ENCODE measurements around the gene PSMD2.
A peak's percentile ranks its signal among the peaks of the same experiment; 100 is the strongest.

PSMD2 gene

DNA sequence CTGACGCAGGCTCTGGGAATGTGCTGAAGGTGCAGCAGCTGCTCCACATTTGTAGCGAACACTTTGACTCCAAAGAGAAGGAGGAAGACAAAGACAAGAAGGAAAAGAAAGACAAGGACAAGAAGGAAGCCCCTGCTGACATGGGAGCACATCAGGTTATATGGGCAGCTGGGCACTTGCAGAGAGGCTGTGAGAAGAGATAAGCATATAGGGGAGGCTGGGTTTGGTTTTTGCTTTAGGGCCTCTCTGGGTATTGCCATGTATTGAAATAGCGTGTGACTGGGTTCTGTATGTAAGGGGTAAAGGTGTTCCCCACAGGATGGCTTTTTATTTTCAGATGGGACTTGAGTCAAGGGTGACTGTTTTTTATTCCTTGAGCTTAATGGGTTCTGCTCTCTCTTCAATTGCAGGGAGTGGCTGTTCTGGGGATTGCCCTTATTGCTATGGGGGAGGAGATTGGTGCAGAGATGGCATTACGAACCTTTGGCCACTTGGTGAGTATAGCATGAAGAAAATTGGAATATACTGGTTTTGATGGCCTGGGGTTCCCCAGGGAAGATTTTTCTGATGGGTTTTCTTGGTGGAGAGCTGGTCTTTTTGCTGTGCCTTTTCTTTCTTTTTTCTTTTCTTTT, 7.4 kb downstream of the PSMD2 start:
- Histone ChIP-seq H3K36me3 (ENCODE audit: control insufficient read depth, insufficient read depth, low read length) (peaks cover 81% of the 10 kb centered on the region), H3K4me1 (ENCODE audit: control insufficient read depth, insufficient read depth, low read length) (no peaks in the 10 kb centered on the region), H3K4me3 (ENCODE audit: low read depth, low read length) (no peak overlapping the region), H3K27ac (ENCODE audit: low read depth, low read length) (no peak overlapping the region), H3K9ac (ENCODE audit: low read depth, low read length) (no peak overlapping the region), H3K27me3 (ENCODE audit: control insufficient read depth, insufficient read depth, low read length) (no peaks in the 10 kb centered on the region), H3K9me3 (ENCODE audit: control insufficient read depth, insufficient read depth, low read length) (no peaks in the 10 kb centered on the region)

DNA sequence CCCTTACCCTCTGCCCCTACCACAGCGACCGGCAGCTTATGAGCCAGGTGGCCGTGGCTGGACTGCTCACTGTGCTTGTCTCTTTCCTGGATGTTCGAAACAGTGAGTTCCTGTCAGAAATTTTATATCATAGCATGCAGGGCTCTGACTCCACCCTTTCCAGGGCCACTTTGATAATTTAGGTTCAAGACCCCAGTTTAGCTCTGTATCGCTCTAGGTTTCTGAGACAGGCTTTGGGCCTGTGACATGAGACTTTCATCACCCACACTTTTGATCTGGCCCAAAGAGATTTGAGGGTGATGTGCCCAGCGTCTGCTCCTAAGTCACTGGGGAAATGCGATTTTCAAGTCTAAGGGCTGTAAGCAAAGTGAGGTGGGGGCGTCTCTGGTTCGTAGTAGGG, 8.9 kb downstream of the PSMD2 start:
- no peak overlapping the region for H3K27ac ChIP-seq (ENCODE audit: low read depth, low read length)
- H3K4me1 ChIP-seq (ENCODE audit: control insufficient read depth, insufficient read depth, low read length): no peaks in the 10 kb centered on the region
- H3K36me3 ChIP-seq (ENCODE audit: control insufficient read depth, insufficient read depth, low read length): peaks cover 66% of the 10 kb centered on the region
- H3K27me3 ChIP-seq (ENCODE audit: control insufficient read depth, insufficient read depth, low read length): no peaks in the 10 kb centered on the region
- H3K9ac ChIP-seq (ENCODE audit: low read depth, low read length): no peak overlapping the region
- no peak overlapping the region for H3K4me3 ChIP-seq (ENCODE audit: low read depth, low read length)
- H3K9me3 ChIP-seq (ENCODE audit: control insufficient read depth, insufficient read depth, low read length): no peaks in the 10 kb centered on the region

DNA sequence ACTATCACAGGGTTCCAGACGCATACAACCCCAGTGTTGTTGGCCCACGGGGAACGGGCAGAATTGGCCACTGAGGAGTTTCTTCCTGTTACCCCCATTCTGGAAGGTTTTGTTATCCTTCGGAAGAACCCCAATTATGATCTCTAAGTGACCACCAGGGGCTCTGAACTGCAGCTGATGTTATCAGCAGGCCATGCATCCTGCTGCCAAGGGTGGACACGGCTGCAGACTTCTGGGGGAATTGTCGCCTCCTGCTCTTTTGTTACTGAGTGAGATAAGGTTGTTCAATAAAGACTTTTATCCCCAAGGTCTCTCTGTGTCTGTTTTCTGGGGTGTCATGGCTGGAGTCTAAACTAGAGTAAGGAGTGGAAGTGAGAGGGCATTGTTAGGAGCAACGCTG, 9.7 kb downstream of the PSMD2 start:
- H3K36me3 ChIP-seq (ENCODE audit: control insufficient read depth, insufficient read depth, low read length): peaks cover 58% of the 10 kb centered on the region

DNA sequence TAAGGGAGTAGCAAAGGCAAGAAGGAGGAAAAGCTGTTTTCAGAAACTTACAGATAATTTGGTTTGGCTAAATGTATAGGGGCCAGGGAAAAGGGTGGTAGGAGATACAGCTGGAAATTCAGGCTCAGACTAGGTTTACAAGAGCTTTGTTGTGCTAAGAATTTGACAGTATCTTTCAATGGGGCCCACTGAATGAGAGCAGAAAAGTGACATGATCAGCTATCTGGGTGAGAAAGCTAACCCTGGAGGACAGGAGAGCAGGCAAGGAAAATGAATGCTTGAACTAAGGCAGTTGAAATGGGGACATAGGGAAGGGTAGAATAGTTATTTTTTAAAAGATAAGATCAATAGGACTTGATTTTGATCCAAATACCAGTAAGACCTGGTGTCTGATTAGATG, 12.6 kb downstream of the PSMD2 start:
- H3K9ac ChIP-seq (ENCODE audit: low read depth, low read length): no peak overlapping the region
- no peak overlapping the region for H3K4me3 ChIP-seq (ENCODE audit: low read depth, low read length)
- peaks cover 34% of the 10 kb centered on the region for H3K36me3 ChIP-seq (ENCODE audit: control insufficient read depth, insufficient read depth, low read length)
- no peaks in the 10 kb centered on the region for H3K27me3 ChIP-seq (ENCODE audit: control insufficient read depth, insufficient read depth, low read length)
- H3K9me3 ChIP-seq (ENCODE audit: control insufficient read depth, insufficient read depth, low read length): no peaks in the 10 kb centered on the region
- peak overlapping the region; percentile 6 for H3K27ac ChIP-seq (ENCODE audit: low read depth, low read length)
- H3K4me1 ChIP-seq (ENCODE audit: control insufficient read depth, insufficient read depth, low read length): peaks cover 2% of the 10 kb centered on the region; the same call in 1 of the 2 replicates

More for the DNA sequence above, 9.7 kb downstream of the PSMD2 start:
- Histone ChIP-seq H3K9ac (ENCODE audit: low read depth, low read length) (no peak overlapping the region), H3K9me3 (ENCODE audit: control insufficient read depth, insufficient read depth, low read length) (no peaks in the 10 kb centered on the region), H3K27me3 (ENCODE audit: control insufficient read depth, insufficient read depth, low read length) (no peaks in the 10 kb centered on the region), H3K4me3 (ENCODE audit: low read depth, low read length) (no peak overlapping the region), H3K27ac (ENCODE audit: low read depth, low read length) (no peak overlapping the region), H3K4me1 (ENCODE audit: control insufficient read depth, insufficient read depth, low read length) (no peaks in the 10 kb centered on the region)

DNA sequence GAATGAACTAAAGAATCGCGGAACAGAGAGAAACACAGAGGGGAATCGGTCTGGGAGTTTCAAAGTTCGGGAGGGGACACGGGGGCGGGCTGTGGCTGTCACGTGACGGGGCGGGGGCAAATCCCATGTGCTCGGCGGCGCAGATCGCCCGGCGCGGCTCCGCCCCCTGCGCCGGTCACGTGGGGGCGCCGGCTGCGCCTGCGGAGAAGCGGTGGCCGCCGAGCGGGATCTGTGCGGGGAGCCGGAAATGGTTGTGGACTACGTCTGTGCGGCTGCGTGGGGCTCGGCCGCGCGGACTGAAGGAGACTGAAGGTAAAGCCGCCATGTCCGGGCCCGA, 15.3 kb downstream of the PSMD2 start, which contains the start of gene EIF4G1:
Gene EIF4G1 (plus strand): TSS at position 244 of the 337 bp plus-strand sequence. CDS start 1,191 bp downstream, outside the sequence.
- Histone ChIP-seq H3K27ac (ENCODE audit: low read depth, low read length) (peak within 1 kb of the TSS; percentile 93), H3K27me3 (ENCODE audit: control insufficient read depth, insufficient read depth, low read length) (no peaks in the 10 kb centered on the region), H3K9me3 (ENCODE audit: control insufficient read depth, insufficient read depth, low read length) (no peaks in the 10 kb centered on the region), H3K4me3 (ENCODE audit: low read depth, low read length) (peak within 1 kb of the TSS; percentile 94), H3K9ac (ENCODE audit: low read depth, low read length) (peak within 1 kb of the TSS; percentile 94), H3K4me1 (ENCODE audit: control insufficient read depth, insufficient read depth, low read length) (peaks cover 12% of the 10 kb centered on the region; the same call in 1 of the 2 replicates), H3K36me3 (ENCODE audit: control insufficient read depth, insufficient read depth, low read length) (peaks cover 35% of the 10 kb centered on the region)

DNA sequence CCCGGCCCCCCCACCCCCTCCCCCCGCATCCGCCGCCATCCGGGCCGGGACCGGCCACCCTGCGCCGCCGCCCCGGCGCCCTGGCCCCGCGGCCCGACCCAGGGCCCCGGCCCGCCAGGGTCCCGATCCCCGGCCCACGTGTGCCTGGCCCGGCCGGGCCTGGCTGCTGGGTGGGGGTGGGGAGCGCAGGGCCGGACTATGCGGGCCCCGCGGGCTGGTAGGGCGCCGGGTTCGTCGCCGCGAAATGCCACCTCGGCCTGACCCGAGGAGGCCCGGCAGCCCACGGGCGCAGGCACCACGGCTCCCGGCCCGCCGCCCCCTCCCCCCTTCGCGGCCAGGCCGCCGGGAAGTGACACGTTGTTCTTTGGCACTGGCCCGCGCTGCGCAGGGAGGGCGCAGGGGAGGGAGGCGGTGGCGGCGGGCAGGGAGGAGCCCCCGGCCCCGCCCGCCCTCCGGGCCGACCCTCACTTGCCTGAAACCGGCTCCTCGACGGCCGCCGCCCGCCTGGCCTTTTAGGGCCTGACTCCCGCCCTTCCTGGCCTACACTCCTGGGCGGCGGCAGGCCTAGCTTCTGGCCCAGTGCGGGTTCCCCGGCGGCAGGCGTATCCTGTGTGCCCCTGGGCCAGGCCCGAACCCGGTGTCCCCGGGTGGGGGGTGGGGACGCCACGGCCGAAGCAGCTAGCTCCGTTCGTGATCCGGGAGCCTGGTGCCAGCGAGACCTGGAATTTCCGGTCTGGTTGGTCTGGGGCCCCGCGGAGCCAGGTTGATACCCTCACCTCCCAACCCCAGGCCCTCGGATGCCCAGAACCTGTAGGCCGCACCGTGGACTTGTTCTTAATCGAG, 15.9 kb downstream of the PSMD2 start:
- peak overlapping the region; percentile 94 for H3K9ac ChIP-seq (ENCODE audit: low read depth, low read length)
- peak overlapping the region; percentile 93 for H3K27ac ChIP-seq (ENCODE audit: low read depth, low read length)
- H3K36me3 ChIP-seq (ENCODE audit: control insufficient read depth, insufficient read depth, low read length): peaks cover 40% of the 10 kb centered on the region
- H3K27me3 ChIP-seq (ENCODE audit: control insufficient read depth, insufficient read depth, low read length): no peaks in the 10 kb centered on the region
- peaks cover 12% of the 10 kb centered on the region; the same call in 1 of the 2 replicates for H3K4me1 ChIP-seq (ENCODE audit: control insufficient read depth, insufficient read depth, low read length)
- peak overlapping the region; percentile 94 for H3K4me3 ChIP-seq (ENCODE audit: low read depth, low read length)
- H3K9me3 ChIP-seq (ENCODE audit: control insufficient read depth, insufficient read depth, low read length): no peaks in the 10 kb centered on the region

DNA sequence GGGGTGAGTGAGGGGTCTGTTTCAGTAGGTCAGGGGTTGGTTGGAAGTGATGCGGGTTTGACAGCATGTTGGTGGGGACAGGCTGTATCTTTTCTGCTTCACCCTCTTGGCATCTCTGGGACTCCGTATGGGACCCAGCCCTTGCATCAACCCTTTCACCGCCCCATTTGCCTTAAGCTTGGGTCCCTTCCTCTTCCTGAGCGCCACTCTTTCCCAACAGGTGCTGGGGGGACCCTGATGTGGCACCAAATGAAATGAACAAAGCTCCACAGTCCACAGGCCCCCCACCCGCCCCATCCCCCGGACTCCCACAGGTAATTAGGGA, 16.5 kb downstream of the PSMD2 start:
- H3K27ac ChIP-seq (ENCODE audit: low read depth, low read length): peak overlapping the region; percentile 93
- H3K9ac ChIP-seq (ENCODE audit: low read depth, low read length): peak overlapping the region; percentile 94
- peaks cover 43% of the 10 kb centered on the region for H3K36me3 ChIP-seq (ENCODE audit: control insufficient read depth, insufficient read depth, low read length)
- H3K9me3 ChIP-seq (ENCODE audit: control insufficient read depth, insufficient read depth, low read length): no peaks in the 10 kb centered on the region
- H3K27me3 ChIP-seq (ENCODE audit: control insufficient read depth, insufficient read depth, low read length): no peaks in the 10 kb centered on the region
- peak overlapping the region; percentile 94 for H3K4me3 ChIP-seq (ENCODE audit: low read depth, low read length)
- peaks cover 12% of the 10 kb centered on the region; the same call in 1 of the 2 replicates for H3K4me1 ChIP-seq (ENCODE audit: control insufficient read depth, insufficient read depth, low read length)

DNA sequence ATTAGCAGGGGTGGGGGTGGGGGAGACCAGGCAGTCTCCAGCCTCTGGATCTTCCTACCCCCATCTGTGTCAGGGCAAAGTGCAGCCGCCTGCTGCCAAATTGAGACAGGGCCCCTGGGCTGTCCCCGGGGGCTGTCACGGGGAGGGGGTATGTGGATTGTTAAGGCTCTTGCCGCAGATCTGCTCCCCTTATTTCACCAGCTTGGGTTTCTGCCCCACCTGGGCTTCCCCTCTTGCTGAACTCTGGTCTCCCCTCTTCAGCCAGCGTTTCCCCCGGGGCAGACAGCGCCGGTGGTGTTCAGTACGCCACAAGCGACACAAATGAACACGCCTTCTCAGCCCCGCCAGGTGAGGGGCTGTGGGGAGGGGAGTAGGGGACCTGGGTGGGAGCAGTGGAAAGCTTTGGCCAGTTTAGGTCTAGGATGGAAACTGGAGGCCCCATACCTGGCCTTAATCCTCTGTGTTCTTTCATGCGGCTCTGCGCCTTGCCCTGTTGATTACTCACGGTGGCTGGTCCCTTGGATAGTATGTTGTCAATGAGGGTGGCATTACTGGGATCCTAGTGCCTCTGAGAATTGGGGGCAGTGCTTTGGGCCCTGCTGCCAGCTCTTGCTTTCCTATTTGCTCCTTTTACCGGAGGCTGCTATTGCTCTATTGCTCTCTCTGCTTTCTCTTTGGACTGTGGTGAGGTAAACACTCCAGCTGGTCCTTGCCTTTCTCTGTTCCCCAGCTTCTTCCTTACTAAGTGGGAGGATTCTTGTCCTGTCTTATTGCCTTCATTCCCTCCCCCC, 17.0 kb downstream of the PSMD2 start:
- H3K27ac ChIP-seq (ENCODE audit: low read depth, low read length): peak overlapping the region; percentile 24
- H3K9ac ChIP-seq (ENCODE audit: low read depth, low read length): no peak overlapping the region; the same call in 1 of the 2 replicates
- no peaks in the 10 kb centered on the region for H3K9me3 ChIP-seq (ENCODE audit: control insufficient read depth, insufficient read depth, low read length)
- no peaks in the 10 kb centered on the region for H3K27me3 ChIP-seq (ENCODE audit: control insufficient read depth, insufficient read depth, low read length)
- H3K4me1 ChIP-seq (ENCODE audit: control insufficient read depth, insufficient read depth, low read length): peaks cover 12% of the 10 kb centered on the region; the same call in 1 of the 2 replicates
- H3K4me3 ChIP-seq (ENCODE audit: low read depth, low read length): peak overlapping the region; percentile 94
- peaks cover 48% of the 10 kb centered on the region for H3K36me3 ChIP-seq (ENCODE audit: control insufficient read depth, insufficient read depth, low read length)

DNA sequence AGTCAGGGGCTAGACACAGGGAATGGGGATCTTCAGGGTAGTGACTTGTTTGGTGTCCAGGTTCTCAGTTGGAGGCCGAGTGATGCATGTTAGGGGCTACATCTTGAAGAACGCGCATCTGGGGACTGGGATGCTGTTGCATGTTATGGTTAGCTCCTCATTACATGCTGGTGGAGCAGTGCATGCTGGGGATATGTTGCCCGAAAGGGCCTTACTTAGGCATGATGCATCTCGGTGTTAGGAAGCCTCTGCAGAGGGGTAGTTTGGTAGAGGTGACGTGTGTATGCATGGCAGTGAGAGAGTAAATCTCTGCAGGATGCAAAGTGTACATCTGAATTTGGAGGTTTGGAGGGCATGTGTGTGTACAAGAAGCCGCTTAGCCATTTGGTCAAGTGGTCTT, 17.8 kb downstream of the PSMD2 start:
- H3K4me3 ChIP-seq (ENCODE audit: low read depth, low read length): peak overlapping the region; percentile 94
- H3K27me3 ChIP-seq (ENCODE audit: control insufficient read depth, insufficient read depth, low read length): no peaks in the 10 kb centered on the region
- peaks cover 12% of the 10 kb centered on the region; the same call in 1 of the 2 replicates for H3K4me1 ChIP-seq (ENCODE audit: control insufficient read depth, insufficient read depth, low read length)
- H3K27ac ChIP-seq (ENCODE audit: low read depth, low read length): no peak overlapping the region
- peak overlapping the region; percentile 20; the same call in 1 of the 2 replicates for H3K9ac ChIP-seq (ENCODE audit: low read depth, low read length)
- no peaks in the 10 kb centered on the region for H3K9me3 ChIP-seq (ENCODE audit: control insufficient read depth, insufficient read depth, low read length)
- peaks cover 56% of the 10 kb centered on the region for H3K36me3 ChIP-seq (ENCODE audit: control insufficient read depth, insufficient read depth, low read length)

DNA sequence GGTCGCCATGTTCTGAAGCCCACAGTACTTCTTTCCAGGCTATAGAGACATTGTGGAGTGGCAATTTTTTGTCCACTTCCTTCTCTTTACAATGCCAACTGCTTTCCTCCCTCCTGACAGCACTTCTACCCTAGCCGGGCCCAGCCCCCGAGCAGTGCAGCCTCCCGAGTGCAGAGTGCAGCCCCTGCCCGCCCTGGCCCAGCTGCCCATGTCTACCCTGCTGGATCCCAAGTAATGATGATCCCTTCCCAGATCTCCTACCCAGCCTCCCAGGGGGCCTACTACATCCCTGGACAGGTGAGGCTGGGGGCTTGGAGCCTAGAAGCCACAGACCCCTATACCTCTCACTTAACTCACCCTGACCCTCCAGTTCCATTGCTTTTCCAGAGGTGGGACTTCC, 18.2 kb downstream of the PSMD2 start:
- H3K9ac ChIP-seq (ENCODE audit: low read depth, low read length): no peak overlapping the region

More for the DNA sequence above, 18.2 kb downstream of the PSMD2 start:
- H3K27ac ChIP-seq (ENCODE audit: low read depth, low read length): no peak overlapping the region
- peaks cover 12% of the 10 kb centered on the region; the same call in 1 of the 2 replicates for H3K4me1 ChIP-seq (ENCODE audit: control insufficient read depth, insufficient read depth, low read length)
- H3K36me3 ChIP-seq (ENCODE audit: control insufficient read depth, insufficient read depth, low read length): peaks cover 60% of the 10 kb centered on the region
- peak overlapping the region; percentile 94; the same call in 1 of the 2 replicates for H3K4me3 ChIP-seq (ENCODE audit: low read depth, low read length)
- H3K9me3 ChIP-seq (ENCODE audit: control insufficient read depth, insufficient read depth, low read length): no peaks in the 10 kb centered on the region
- no peaks in the 10 kb centered on the region for H3K27me3 ChIP-seq (ENCODE audit: control insufficient read depth, insufficient read depth, low read length)

All from HUES48 (cell line).